K562 (cell line): ENCODE results near the gene TMEM92. TPM values are rescaled to one million over a fixed set of nuclear protein-coding genes. Genes with fewer than 3 reads are reported as not detected.
A peak's percentile ranks its signal among the peaks of the same experiment; 100 is the strongest.

Source experiments
- ATAC-seq: fragments of 200-7000 bp; cut with Tn5 transposase; 3 replicates; pipeline ENCODE4 v1.9.1; 2020; ENCODE audit warnings: moderate library complexity
- BruUV-seq: library from RNA; stranded (reverse); fragments of 400-500 nt; replicated peaks from 2 replicates; lab custom pipeline; 2021; lab: Mats Ljungman, UMichigan
- CTCF ChIA-PET: fragments of 300-600 bp; formaldehyde crosslinking; extraction: SDS; loops from one replicate; lab custom pipeline; 2021; ENCODE audit warnings: low intra/inter-chr PET ratio; lab: Yijun Ruan, JAX
- POLR2A ChIA-PET: fragments of 300-600, 350-650 bp; sonication (Branson Sonifier 250); formaldehyde crosslinking; extraction: SDS; loops from one replicate; lab custom pipeline; 2021; ENCODE audit warnings: antibody characterized with exemption, inconsistent platforms; lab: Yijun Ruan, JAX
- DNase-seq, 4 experiments: peaks; one replicate each; pipeline versions ENCODE4 v3.0.0 to v3.0.0-alpha.2; 2011 to 2018; ENCODE audit warnings: low spot score in 3 of 4, mixed read lengths in 3 of 4; ENCODE audit errors: extremely low read depth in 1 of 4
- FAIRE-seq: peaks from 2 replicates; lab custom pipeline; 2011; peaks lifted over from hg19 to GRCh38; lab: Jason Lieb, UNC
- H2AFZ ChIP-seq: 2 replicates; pipeline ENCODE4 v1.6.0; 2011; ENCODE audit warnings: low read depth, low read length, control low read depth, inconsistent platforms
- H3K27ac ChIP-seq: fragments of 200-600 bp; 3 replicates; pipeline ENCODE4 v1.8.0; 2011; ENCODE audit warnings: low read depth, mild to moderate bottlenecking, control low read depth, inconsistent platforms, low read length, moderate library complexity, mixed read lengths; ENCODE audit errors: extremely low read depth
- H3K27me3 ChIP-seq, 2 experiments: fragments of 300-600 bp in 1 of 2; 2 replicates in 1 of 2; 3 replicates in 1 of 2; pipeline versions ENCODE4 v1.6.0 to v1.8.0; 2011; ENCODE audit warnings: inconsistent platforms in 2 of 2, low read length in 2 of 2, mild to moderate bottlenecking in 1 of 2, mixed read lengths in 1 of 2, moderate library complexity in 1 of 2; ENCODE audit not compliant: control insufficient read depth in 2 of 2, insufficient read depth in 2 of 2
- H3K36me3 ChIP-seq: fragments of 300-600 bp; 3 replicates; pipeline ENCODE4 v1.8.0; 2011; ENCODE audit warnings: mild to moderate bottlenecking, low read length, inconsistent platforms; ENCODE audit not compliant: control insufficient read depth, insufficient read depth
- H3K4me1 ChIP-seq, 2 experiments: fragments of 200-600 bp in 1 of 2; replicated peaks in 1 of 2; 2 replicates in 1 of 2; 3 replicates in 1 of 2; pipeline versions ENCODE4 v1.5.1 to v1.8.0; 2011; ENCODE audit warnings: inconsistent platforms in 2 of 2, low read length in 2 of 2, mild to moderate bottlenecking in 1 of 2, mixed read lengths in 1 of 2, moderate library complexity in 1 of 2; ENCODE audit not compliant: control insufficient read depth in 2 of 2, insufficient read depth in 2 of 2
- H3K4me2 ChIP-seq: 2 replicates; pipeline ENCODE4 v1.6.1; 2011; ENCODE audit warnings: low read length, control low read depth, inconsistent platforms, mixed read lengths; ENCODE audit not compliant: insufficient read depth
- H3K4me3 ChIP-seq: fragments of 200-600 bp; sonication (generic), shearing (Covaris generic); 2 replicates; pipeline ENCODE4 v1.5.1; 2016; ENCODE audit warnings: control low read depth, inconsistent platforms
- H3K79me2 ChIP-seq: fragments of 200-600 bp; 3 replicates; pipeline ENCODE4 v1.8.0; 2011; ENCODE audit warnings: low read length, inconsistent platforms; ENCODE audit not compliant: control insufficient read depth, insufficient read depth
- H3K9ac ChIP-seq, 2 experiments: 2 replicates each; pipeline versions ENCODE4 v1.6.0 to v1.6.1; 2011; ENCODE audit warnings: low read depth in 2 of 2, low read length in 2 of 2, control low read depth in 1 of 2, inconsistent platforms in 1 of 2, mild to moderate bottlenecking in 1 of 2, mixed read lengths in 1 of 2; ENCODE audit not compliant: insufficient read depth in 1 of 2
- H3K9me1 ChIP-seq: one replicate; pipeline ENCODE4 v1.6.0; 2011; ENCODE audit warnings: inconsistent platforms, mild to moderate bottlenecking, low read length, moderate library complexity; ENCODE audit not compliant: control insufficient read depth, insufficient read depth
- H3K9me3 ChIP-seq: replicated peaks from 2 replicates; pipeline ENCODE4 v1.5.1; 2011; ENCODE audit warnings: low read depth, low read length, inconsistent platforms; ENCODE audit not compliant: control insufficient read depth, insufficient read depth
- H4K20me1 ChIP-seq: replicated peaks from 2 replicates; pipeline ENCODE4 v1.6.1; 2011; ENCODE audit warnings: low read length, inconsistent platforms, mixed read lengths; ENCODE audit not compliant: control insufficient read depth, insufficient read depth
- ATF1 ChIP-seq, 2 experiments: fragments of 450-650 bp in 1 of 2; IDR thresholded peaks; 2 replicates each; pipeline ENCODE4 v1.6.1; 2016; ENCODE audit warnings: missing compliant biosample characterization in 1 of 2, missing genetic modification characterization in 1 of 2
- BRF2 ChIP-seq: IDR thresholded peaks from 3 replicates; pipeline ENCODE4 v1.6.1; 2011; ENCODE audit warnings: borderline replicate concordance, mild to moderate bottlenecking; ENCODE audit not compliant: insufficient read length, insufficient read depth
- KLF16 ChIP-seq: IDR thresholded peaks from 2 replicates; pipeline ENCODE4 v1.6.1; 2016; ENCODE audit warnings: antibody characterized with exemption
- NEUROD1 ChIP-seq: fragments of 150-350 bp; IDR thresholded peaks from 2 replicates; pipeline ENCODE4 v1.6.1; 2014; ENCODE audit warnings: borderline replicate concordance, low read length, low read depth; ENCODE audit not compliant: partially characterized antibody
- POLR2H ChIP-seq: IDR thresholded peaks from 2 replicates; pipeline ENCODE4 v1.6.1; 2016; ENCODE audit warnings: missing genetic modification characterization, low read depth, mild to moderate bottlenecking, control low read depth, missing compliant biosample characterization, moderate library complexity
- VEZF1 ChIP-seq: fragments of 200-800 bp; sonication (Bioruptor generic); IDR thresholded peaks from 2 replicates; pipeline ENCODE4 v1.6.1; 2017; ENCODE audit warnings: missing genetic modification characterization, missing compliant biosample characterization
- YY1 ChIP-seq, 3 experiments: IDR thresholded peaks; 2 replicates each; pipeline ENCODE4 v1.6.1; 2011; ENCODE audit warnings: low read length in 2 of 3, mild to moderate bottlenecking in 2 of 3, moderate library complexity in 2 of 3, borderline replicate concordance in 1 of 3, control low read depth in 1 of 3, low read depth in 1 of 3; ENCODE audit not compliant: insufficient read depth in 3 of 3, insufficient replicate concordance in 2 of 3, control insufficient read depth in 1 of 3, insufficient read length in 1 of 3; ENCODE audit errors: extremely low read depth in 1 of 3
- ZNF740 ChIP-seq, 3 experiments: fragments of 200-800 bp in 1 of 3; sonication (Bioruptor generic) in 1 of 3; sonication (generic) in 1 of 3; formaldehyde crosslinking in 1 of 3; IDR thresholded peaks; 2 replicates each; pipeline versions ENCODE4 v1.6.1 to v1.8.0; 2016 to 2022; ENCODE audit warnings: mild to moderate bottlenecking in 2 of 3, missing compliant biosample characterization in 2 of 3, missing genetic modification characterization in 2 of 3, missing genetic modification reagents in 1 of 3
- WGBS: fragments of 100-300 bp; shearing (Covaris generic); methylation state at CpG from one replicate; pipeline ENCODE4 v1.1.6; 2016; ENCODE audit warnings: low coverage, mixed read lengths; ENCODE audit not compliant: insufficient coverage; ENCODE audit errors: missing lambda C conversion rate; 5-methylcytosine and 5-hydroxymethylcytosine counted together
- in situ Hi-C: fragments of 300-500 bp; cut with MboI; formaldehyde crosslinking; loops from 4 replicates; pipeline ENCODE4 v1.15.0; 2018; ENCODE audit warnings: inconsistent platforms, mixed read lengths
- intact Hi-C: fragments of 100-400 bp; cut with micrococcal nuclease; formaldehyde crosslinking; loops from 2 replicates; pipeline ENCODE4 v1.14.2; 2022
- polyA plus RNA-seq, 8 experiments: library from polyadenylated mRNA; depleted of rRNA in 4 of 8; stranded (reverse) in 5 of 8; unstranded in 3 of 8; fragments of >200 nt; fragmentation: Nextera tagmentation in 2 of 8; fragmentation: Illumina TruSeq in 1 of 8; extraction: Ambion mirVana in 2 of 8; extraction: Trizol in 1 of 8; gene quantifications; 2 replicates each; pipeline versions ENCODE4 v1.2.1 to v1.2.3, GENCODE V29; 2011 to 2014; ENCODE audit warnings: inconsistent platforms in 1 of 8, missing spikeins in 1 of 8
- total RNA-seq, 7 experiments: library from RNA; depleted of rRNA in 6 of 7; stranded (reverse); fragments of >200 nt in 6 of 7; fragmentation: Illumina TruSeq in 2 of 7; extraction: Trizol in 2 of 7; gene quantifications; 2 replicates each; pipeline versions ENCODE4 v1.2.1 to v1.2.3, GENCODE V29; 2011 to 2021; ENCODE audit warnings: low replicate concordance in 1 of 7

TMEM92 gene
- total and polyA plus RNA-seq, 9 of the 15 experiments (the other 6 are each of a cell fraction or from before 2014, with no cell fraction given), result 0.14 to 2.1 (median 0.40) TPM

GRCh38 chr17:50256826-50257618, 17.2 kb upstream of the TMEM92 start:
- TF ChIP-seq POLR2H (tag) (no peak), BRF2 (no peak), KLF16 (0 out of 2 replicates have a peak, but pooled peaks have one; percentile 13), YY1 (IDR thresholded peaks at IDR 0.05; ENCODE audit: borderline replicate concordance in 1 of 3, control insufficient read depth in 1 of 3, extremely low read depth in 1 of 3, insufficient read depth in 3 of 3, insufficient read length in 1 of 3, insufficient replicate concordance in 2 of 3, low read depth in 1 of 3, low read length in 2 of 3) (peak in 1 of 3 experiments; percentile 30), ATF1 (CRISPR knock-in tag; IDR thresholded peaks at IDR 0.05) (no peak), ATF1 (tag; IDR thresholded peaks at IDR 0.05) (no peak), ZNF740 (CRISPR knock-in tag; IDR thresholded peaks at IDR 0.05) (peak; percentile 92), ZNF740 (tag; IDR thresholded peaks at IDR 0.05) (no peak), VEZF1 (CRISPR knock-in tag) (peak; percentile 65; the same call in 1 of the 2 replicates), NEUROD1 (no peak)
- Histone ChIP-seq H3K4me2 (no peak overlapping the region), H3K4me3 (no peak overlapping the region), H3K36me3 (no peaks in the 10 kb centered on the region), H3K79me2 (no peaks in the 10 kb centered on the region), H2AFZ (peak overlapping the region; percentile 55; the same call in 1 of the 2 replicates), H3K4me1 (peaks cover 8 to 24% of the 10 kb centered on the region in 2 experiments; a peak in 4 of 5 replicates), H4K20me1 (no peaks in the 10 kb centered on the region), H3K27me3 (peaks cover 3 to 20% of the 10 kb centered on the region in 2 experiments; a peak in 3 of 5 replicates), H3K9me1 (no peaks in the 10 kb centered on the region), H3K27ac (no peak overlapping the region), H3K9me3 (no peaks in the 10 kb centered on the region), H3K9ac (peak overlapping the region in 1 of 2 experiments; percentile 50; a peak in 1 of 4 replicates)
- no peak for FAIRE-seq
- ChIA-PET POLR2A (interaction anchor here (0.7 kb wide), 1 partner anchor 844 kb away, joined by 3 read pairs; no protein-coding TSS in a partner anchor), CTCF (no interaction called here)
- WGBS, result 26% methylated on average over 10 of the region's 10 CpGs
- in situ Hi-C loops (no loop called here), intact Hi-C loops (no loop called here)
- peak in 3 of 4 experiments; percentile 24 to 48 (median 47) for DNase-seq
- BruUV-seq, result no TSS peak
- ATAC-seq, result no peak
